GM23338 (cell line): Measurements from ENCODE around the gene PRSS57. TPM values are rescaled to one million over a fixed set of nuclear protein-coding genes. Genes with fewer than 3 reads are reported as not detected.
A peak's percentile ranks its signal among the peaks of the same experiment; 100 is the strongest.

Experiments used
- ATAC-seq: fragments of 200-7000 bp; cut with Tn5 transposase; 3 replicates; pipeline ENCODE4 v1.9.1; 2020
- DNase-seq: peaks from one replicate; pipeline ENCODE4 v3.0.0-alpha.2; 2015; ENCODE audit warnings: low spot score
- H2AFZ ChIP-seq: fragments of 200-600 bp; sonication (generic); 2 replicates; pipeline ENCODE4 v1.8.0; 2016; ENCODE audit warnings: antibody characterized with exemption, mild to moderate bottlenecking, moderate library complexity
- H3F3A ChIP-seq: fragments of 200-600 bp; sonication (generic); replicated peaks from 2 replicates; pipeline ENCODE4 v1.8.0; 2017; ENCODE audit warnings: antibody characterized with exemption, mixed run types, low read depth
- H3K27ac ChIP-seq: fragments of 200-600 bp; sonication (generic); 2 replicates; pipeline ENCODE4 v1.6.1; 2016; ENCODE audit warnings: low read depth
- H3K27me3 ChIP-seq: fragments of 200-600 bp; sonication (generic); 2 replicates; pipeline ENCODE4 v1.8.0; 2016; ENCODE audit warnings: mild to moderate bottlenecking, mixed run types, moderate library complexity; ENCODE audit not compliant: insufficient read depth
- H3K36me3 ChIP-seq: fragments of 200-600 bp; sonication (generic); 2 replicates; pipeline ENCODE4 v1.8.0; 2016; ENCODE audit warnings: mild to moderate bottlenecking; ENCODE audit not compliant: insufficient read depth
- H3K4me1 ChIP-seq: fragments of 200-600 bp; sonication (generic); 2 replicates; pipeline ENCODE4 v1.8.0; 2016; ENCODE audit warnings: mild to moderate bottlenecking, moderate library complexity; ENCODE audit not compliant: insufficient read depth
- H3K4me2 ChIP-seq: fragments of 200-600 bp; sonication (generic); 2 replicates; pipeline ENCODE4 v1.7.1; 2017; ENCODE audit warnings: mixed run types
- H3K4me3 ChIP-seq: fragments of 200-600 bp; sonication (generic); 2 replicates; pipeline ENCODE4 v1.6.1; 2016; ENCODE audit warnings: mixed run types
- H3K79me2 ChIP-seq: fragments of 200-600 bp; sonication (generic); replicated peaks from 2 replicates; pipeline ENCODE4 v1.8.0; 2017; ENCODE audit warnings: mild to moderate bottlenecking; ENCODE audit not compliant: insufficient read depth
- H3K9me2 ChIP-seq: fragments of 200-600 bp; sonication (generic); 2 replicates; pipeline ENCODE4 v1.8.0; 2017; ENCODE audit not compliant: insufficient read depth
- H4K20me1 ChIP-seq: fragments of 200-600 bp; sonication (generic); replicated peaks from 2 replicates; pipeline ENCODE4 v1.8.0; 2017; ENCODE audit warnings: mild to moderate bottlenecking; ENCODE audit not compliant: insufficient read depth
- H3K27ac Mint-ChIP-seq: 2 replicates; pipeline ENCODE4 v1.8.0; 2020; ENCODE audit warnings: inconsistent platforms, mild to moderate bottlenecking, moderate library complexity, mixed read lengths
- H3K27me3 Mint-ChIP-seq: 3 replicates; pipeline ENCODE4 v1.8.0; 2022; ENCODE audit warnings: low read depth, mild to moderate bottlenecking, moderate library complexity, mixed read lengths, inconsistent platforms; ENCODE audit not compliant: insufficient read depth, poor library complexity
- H3K36me3 Mint-ChIP-seq: 3 replicates; pipeline ENCODE4 v1.8.0; 2021; ENCODE audit warnings: low read depth, mild to moderate bottlenecking, inconsistent platforms, moderate library complexity, mixed read lengths
- H3K4me1 Mint-ChIP-seq: 3 replicates; pipeline ENCODE4 v1.8.0; 2020; ENCODE audit warnings: mild to moderate bottlenecking, inconsistent platforms, mixed read lengths
- H3K4me3 Mint-ChIP-seq: 3 replicates; pipeline ENCODE4 v1.8.0; 2021; ENCODE audit warnings: moderate library complexity, mild to moderate bottlenecking, inconsistent platforms, mixed read lengths
- H3K9me3 Mint-ChIP-seq: 3 replicates; pipeline ENCODE4 v1.8.0; 2020; ENCODE audit warnings: moderate library complexity, mild to moderate bottlenecking, inconsistent platforms, mixed read lengths
- CREB1 ChIP-seq: fragments of 250-450 bp; sonication (Bioruptor Pico); IDR thresholded peaks from 2 replicates; pipeline ENCODE4 v1.5.0; 2020; ENCODE audit warnings: low read depth, mild to moderate bottlenecking, moderate library complexity
- CTCF ChIP-seq, 2 experiments: fragments of 200-600 bp in 1 of 2; sonication (generic) in 1 of 2; conservative IDR thresholded peaks; 2 replicates each; pipeline versions ENCODE4 v1.5.1 to v1.6.1; 2016 to 2017; ENCODE audit warnings: antibody characterized with exemption in 2 of 2, low read depth in 2 of 2, mild to moderate bottlenecking in 2 of 2, moderate library complexity in 1 of 2
- EZH2phosphoT487 ChIP-seq: fragments of 200-600 bp; sonication (generic); IDR thresholded peaks from one replicate; pipeline ENCODE4 v1.8.1; 2018; ENCODE audit warnings: antibody characterized with exemption; ENCODE audit not compliant: unreplicated experiment
- JUNB ChIP-seq: IDR thresholded peaks from one replicate; pipeline ENCODE4 v1.6.1; 2016; ENCODE audit warnings: antibody characterized with exemption; ENCODE audit not compliant: unreplicated experiment
- STAT1 ChIP-seq: IDR thresholded peaks from one replicate; pipeline ENCODE4 v1.6.1; 2016; ENCODE audit warnings: antibody characterized with exemption; ENCODE audit not compliant: unreplicated experiment
- ZNF114 ChIP-seq: fragments of 250-450 bp; sonication (Bioruptor Pico); IDR thresholded peaks from 2 replicates; pipeline ENCODE4 v1.5.0; 2020; ENCODE audit warnings: mild to moderate bottlenecking, moderate library complexity
- ZNF462 ChIP-seq: fragments of 250-450 bp; sonication (Bioruptor Pico); IDR thresholded peaks from 2 replicates; pipeline ENCODE4 v1.5.0; 2020; ENCODE audit warnings: mild to moderate bottlenecking, moderate library complexity
- polyA plus RNA-seq: library from polyadenylated mRNA; unstranded; fragments of >200 nt; fragmentation: Nextera tagmentation; extraction: Ambion mirVana; gene quantifications from 2 replicates; pipeline ENCODE4 v1.2.1, GENCODE V29; 2016
- total RNA-seq: library from RNA; depleted of rRNA; stranded (reverse); fragments of >200 nt; shearing (Covaris generic); gene quantifications from 2 replicates; pipeline ENCODE4 v1.2.3, GENCODE V29; 2014
- TF ChIP-seq, protein P1 (sequence below): IDR thresholded peaks from 2 replicates; pipeline ENCODE4 v1.6.1; 2016; ENCODE audit warnings: antibody characterized with exemption

Gene PRSS57
- total and polyA plus RNA-seq, 2 experiments from 2014 or later: 0.34 TPM; not detected in 1

DNA sequence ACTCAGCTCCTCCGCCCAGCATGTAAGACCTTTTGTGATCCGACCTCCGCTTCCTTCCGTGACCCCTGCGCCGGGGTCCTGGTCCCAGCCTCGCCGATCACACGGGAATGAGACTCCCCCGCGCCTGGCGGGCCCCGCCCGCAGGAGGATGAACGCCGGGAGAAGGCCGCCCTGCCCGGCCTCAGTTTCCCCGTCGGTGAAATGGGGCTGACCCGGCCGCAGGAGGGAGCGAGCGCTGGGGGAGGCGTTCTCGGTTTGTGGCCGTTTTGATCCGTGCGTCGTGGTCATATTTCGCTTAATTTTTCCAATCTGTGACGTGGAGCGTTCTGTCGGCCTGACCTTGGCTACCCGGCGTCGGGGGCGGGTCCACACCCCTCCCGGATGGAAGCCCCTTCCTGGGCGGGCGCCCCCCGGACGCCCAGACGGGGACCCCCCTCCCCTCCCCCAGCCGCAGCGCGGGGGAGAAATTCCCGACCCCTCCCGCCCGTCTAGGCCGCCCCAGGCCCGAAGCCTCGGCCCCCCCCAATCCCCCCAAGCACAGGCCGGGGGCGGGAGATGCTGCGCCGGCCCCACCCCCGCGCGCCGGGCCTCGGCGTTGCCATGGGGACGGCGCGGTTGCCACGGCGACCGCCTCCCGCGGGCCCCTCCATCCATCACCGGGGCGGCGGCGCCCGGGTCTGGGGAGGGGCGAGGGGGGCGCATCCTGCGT, 24.5 kb upstream of the PRSS57 start:
- H3K27ac ChIP-seq: no peak overlapping the region
- Mint-ChIP-seq H3K4me1 (peaks cover 7% of the 10 kb centered on the region; the same call in 1 of the 3 replicates), H3K27me3 (peaks cover 8% of the 10 kb centered on the region), H3K36me3 (peaks cover 4% of the 10 kb centered on the region; the same call in 1 of the 3 replicates), H3K4me3 (no peak overlapping the region), H3K27ac (no peak overlapping the region), H3K9me3 (peaks cover 10% of the 10 kb centered on the region; the same call in 2 of the 3 replicates)
- peaks cover 5% of the 10 kb centered on the region; the same call in 1 of the 2 replicates for H3K4me1 ChIP-seq
- ATAC-seq (peak; percentile 24; the same call in 2 of the 3 replicates), DNase-seq (peak; percentile 49)
- TF ChIP-seq, protein P1, sequence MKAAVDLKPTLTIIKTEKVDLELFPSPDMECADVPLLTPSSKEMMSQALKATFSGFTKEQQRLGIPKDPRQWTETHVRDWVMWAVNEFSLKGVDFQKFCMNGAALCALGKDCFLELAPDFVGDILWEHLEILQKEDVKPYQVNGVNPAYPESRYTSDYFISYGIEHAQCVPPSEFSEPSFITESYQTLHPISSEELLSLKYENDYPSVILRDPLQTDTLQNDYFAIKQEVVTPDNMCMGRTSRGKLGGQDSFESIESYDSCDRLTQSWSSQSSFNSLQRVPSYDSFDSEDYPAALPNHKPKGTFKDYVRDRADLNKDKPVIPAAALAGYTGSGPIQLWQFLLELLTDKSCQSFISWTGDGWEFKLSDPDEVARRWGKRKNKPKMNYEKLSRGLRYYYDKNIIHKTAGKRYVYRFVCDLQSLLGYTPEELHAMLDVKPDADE: no peak
- TF ChIP-seq JUNB (no peak), STAT1 (no peak), EZH2phosphoT487 (no peak), ZNF462 (CRISPR knock-in tag) (no peak), CREB1 (CRISPR knock-in tag) (no peak), CTCF (conservative IDR thresholded peaks at IDR 0.05; ENCODE audit: low read depth in 2 of 2) (no peak), ZNF114 (no peak)
- H3K9me2 ChIP-seq: no peaks in the 10 kb centered on the region
- peak overlapping the region; percentile 45; the same call in 1 of the 2 replicates for H3K4me3 ChIP-seq
- H2AFZ ChIP-seq: no peak overlapping the region
- H3K4me2 ChIP-seq: peak overlapping the region; percentile 72
- peaks cover 7% of the 10 kb centered on the region; the same call in 1 of the 2 replicates for H3K27me3 ChIP-seq
- no peaks in the 10 kb centered on the region for H3K36me3 ChIP-seq
- no peaks in the 10 kb centered on the region; the same call in 1 of the 2 replicates for H4K20me1 ChIP-seq
- no peaks in the 10 kb centered on the region for H3F3A ChIP-seq
- no peaks in the 10 kb centered on the region for H3K79me2 ChIP-seq
